Femur (tissue), 1 donor: Measurements from ENCODE around the gene TBX15.
"Not testable (repeated sequence)": the region's sequence is repeated elsewhere in the genome, so short reads cannot be mapped to it uniquely, and the experiment has no call there.

Experiments
- DNase-seq: peaks from one replicate; pipeline ENCODE4 v3.0.0-alpha.2; 2017

TBX15 gene

GRCh38 chr1:118958140-118958539, 30.0 kb downstream of the TBX15 start:
- DNase-seq = no peak

GRCh38 chr1:118957579-118957978, 30.6 kb downstream of the TBX15 start:
- not testable (repeated sequence) for DNase-seq

- DNase-seq = no peak
These were observed 33.7 kb downstream of the TBX15 start for GRCh38 chr1:118954301-118954905.

GRCh38 chr1:118951270-118951936, 36.7 kb downstream of the TBX15 start:
- DNase-seq = no peak

GRCh38 chr1:118949315-118949714, 38.8 kb downstream of the TBX15 start:
- DNase-seq = no peak

- DNase-seq = no peak
These were observed 39.3 kb downstream of the TBX15 start for GRCh38 chr1:118948846-118949245.

- DNase-seq = no peak
These were observed 39.8 kb downstream of the TBX15 start for GRCh38 chr1:118948351-118948750.

- DNase-seq = no peak
These were observed 40.4 kb downstream of the TBX15 start for GRCh38 chr1:118947790-118948189.

- DNase-seq = no peak
These were observed 41.0 kb downstream of the TBX15 start for GRCh38 chr1:118947003-118947765.

- DNase-seq = no peak
These were observed 42.7 kb downstream of the TBX15 start for GRCh38 chr1:118945489-118945888.

- no peak for DNase-seq
These were observed 43.6 kb downstream of the TBX15 start for GRCh38 chr1:118944546-118944945.

GRCh38 chr1:118944133-118944532, 44.0 kb downstream of the TBX15 start:
- no peak for DNase-seq

GRCh38 chr1:118940957-118941356, 47.2 kb downstream of the TBX15 start:
- no peak for DNase-seq

GRCh38 chr1:118937413-118938072, 50.6 kb downstream of the TBX15 start:
- no peak for DNase-seq

- DNase-seq = no peak
These were observed 53.4 kb downstream of the TBX15 start for GRCh38 chr1:118934706-118935105.

GRCh38 chr1:118933051-118933781, 54.9 kb downstream of the TBX15 start:
- DNase-seq = no peak

- no peak for DNase-seq
These were observed 56.3 kb downstream of the TBX15 start for GRCh38 chr1:118931876-118932275.

- DNase-seq = no peak
These were observed 59.2 kb downstream of the TBX15 start for GRCh38 chr1:118928739-118929554.

- no peak for DNase-seq
These were observed 60.5 kb downstream of the TBX15 start for GRCh38 chr1:118927427-118928187.

- no peak for DNase-seq
These were observed 61.9 kb downstream of the TBX15 start for GRCh38 chr1:118926261-118926660.

- DNase-seq = no peak
These were observed 62.5 kb downstream of the TBX15 start for GRCh38 chr1:118925651-118926050.
